Prostate gland (tissue), 2 donors: ENCODE results near the gene CCDC134.

Source experiments
- POLR2A ChIP-seq: fragments of 450-650 bp; IDR thresholded peaks from one replicate; pipeline ENCODE4 v1.6.1; 2016; ENCODE audit warnings: antibody characterized with exemption, mild to moderate bottlenecking
- TF ChIP-seq, protein P1 (sequence below), 4 experiments: fragments of 200-600 bp in 2 of 4; fragments of 450-650 bp in 2 of 4; sonication (generic) in 2 of 4; IDR thresholded peaks; 1 replicate in 3 of 4; 2 replicates in 1 of 4; pipeline ENCODE4 v1.5.1; 2016 to 2019; ENCODE audit warnings: antibody characterized with exemption in 4 of 4, mild to moderate bottlenecking in 2 of 4, moderate library complexity in 2 of 4

DNA sequence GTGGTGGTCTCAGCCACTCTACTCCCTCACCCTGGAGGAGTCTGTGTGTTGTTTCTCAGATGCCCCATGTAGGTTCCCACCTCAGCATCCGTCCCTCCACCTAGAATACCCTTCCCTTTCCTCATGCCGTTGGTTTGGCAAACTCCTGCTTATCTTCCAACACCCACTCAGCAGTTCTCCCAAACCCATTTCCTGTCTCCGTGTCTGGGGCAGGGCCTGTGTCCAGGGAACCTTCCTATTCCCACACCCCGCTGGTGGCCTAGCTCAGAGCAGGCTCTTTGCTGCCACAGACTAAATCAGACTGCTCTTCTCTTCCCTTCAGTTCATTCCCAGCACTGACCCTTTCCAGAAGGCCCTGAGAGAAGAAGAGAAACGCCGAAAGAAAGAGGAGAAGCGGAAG, 24.9 kb downstream of the CCDC134 start:
- TF ChIP-seq, protein P1, sequence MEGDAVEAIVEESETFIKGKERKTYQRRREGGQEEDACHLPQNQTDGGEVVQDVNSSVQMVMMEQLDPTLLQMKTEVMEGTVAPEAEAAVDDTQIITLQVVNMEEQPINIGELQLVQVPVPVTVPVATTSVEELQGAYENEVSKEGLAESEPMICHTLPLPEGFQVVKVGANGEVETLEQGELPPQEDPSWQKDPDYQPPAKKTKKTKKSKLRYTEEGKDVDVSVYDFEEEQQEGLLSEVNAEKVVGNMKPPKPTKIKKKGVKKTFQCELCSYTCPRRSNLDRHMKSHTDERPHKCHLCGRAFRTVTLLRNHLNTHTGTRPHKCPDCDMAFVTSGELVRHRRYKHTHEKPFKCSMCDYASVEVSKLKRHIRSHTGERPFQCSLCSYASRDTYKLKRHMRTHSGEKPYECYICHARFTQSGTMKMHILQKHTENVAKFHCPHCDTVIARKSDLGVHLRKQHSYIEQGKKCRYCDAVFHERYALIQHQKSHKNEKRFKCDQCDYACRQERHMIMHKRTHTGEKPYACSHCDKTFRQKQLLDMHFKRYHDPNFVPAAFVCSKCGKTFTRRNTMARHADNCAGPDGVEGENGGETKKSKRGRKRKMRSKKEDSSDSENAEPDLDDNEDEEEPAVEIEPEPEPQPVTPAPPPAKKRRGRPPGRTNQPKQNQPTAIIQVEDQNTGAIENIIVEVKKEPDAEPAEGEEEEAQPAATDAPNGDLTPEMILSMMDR (IDR thresholded peaks at IDR 0.05) = no peak
- no peak for TF ChIP-seq POLR2A
